Parathyroid adenoma (tissue), 2 donors: ENCODE results near the gene ABCF3.

Source experiments
- H2AFZ ChIP-seq: fragments of 300-600 bp; sonication (generic); one replicate; pipeline ENCODE4 v1.7.0; 2017; ENCODE audit warnings: antibody characterized with exemption, mild to moderate bottlenecking
- H3K27ac ChIP-seq: fragments of 300-600 bp; sonication (generic); one replicate; pipeline ENCODE4 v1.7.0; 2017
- H3K27me3 ChIP-seq: fragments of 300-600 bp; sonication (generic); one replicate; pipeline ENCODE4 v1.7.0; 2017; ENCODE audit warnings: low read length; ENCODE audit not compliant: control insufficient read depth, insufficient read depth
- H3K36me3 ChIP-seq: fragments of 300-600 bp; sonication (generic); one replicate; pipeline ENCODE4 v1.7.0; 2017; ENCODE audit warnings: low read length; ENCODE audit not compliant: control insufficient read depth, insufficient read depth
- H3K4me1 ChIP-seq: fragments of 300-600 bp; sonication (generic); one replicate; pipeline ENCODE4 v1.7.0; 2017; ENCODE audit warnings: control low read depth
- H3K4me2 ChIP-seq: fragments of 300-600 bp; sonication (generic); one replicate; pipeline ENCODE4 v1.7.0; 2017; ENCODE audit warnings: low read length
- H3K4me3 ChIP-seq: fragments of 300-600 bp; sonication (generic); one replicate; pipeline ENCODE4 v1.7.0; 2017; ENCODE audit warnings: low read depth, low read length
- H3K79me2 ChIP-seq: fragments of 300-600 bp; sonication (generic); one replicate; pipeline ENCODE4 v1.7.0; 2017; ENCODE audit warnings: control low read depth
- H3K9ac ChIP-seq: fragments of 300-600 bp; sonication (generic); one replicate; pipeline ENCODE4 v1.7.0; 2017; ENCODE audit warnings: mild to moderate bottlenecking
- H3K9me3 ChIP-seq: fragments of 300-600 bp; sonication (generic); one replicate; pipeline ENCODE4 v1.7.0; 2017; ENCODE audit warnings: low read length; ENCODE audit not compliant: control insufficient read depth
- CTCF ChIP-seq: fragments of 300-600 bp; sonication (generic); IDR thresholded peaks from one replicate; pipeline ENCODE4 v1.7.0; 2017; ENCODE audit warnings: antibody characterized with exemption, mild to moderate bottlenecking
- donor health status: primary hyperparathyroidism.

The ABCF3 gene

DNA sequence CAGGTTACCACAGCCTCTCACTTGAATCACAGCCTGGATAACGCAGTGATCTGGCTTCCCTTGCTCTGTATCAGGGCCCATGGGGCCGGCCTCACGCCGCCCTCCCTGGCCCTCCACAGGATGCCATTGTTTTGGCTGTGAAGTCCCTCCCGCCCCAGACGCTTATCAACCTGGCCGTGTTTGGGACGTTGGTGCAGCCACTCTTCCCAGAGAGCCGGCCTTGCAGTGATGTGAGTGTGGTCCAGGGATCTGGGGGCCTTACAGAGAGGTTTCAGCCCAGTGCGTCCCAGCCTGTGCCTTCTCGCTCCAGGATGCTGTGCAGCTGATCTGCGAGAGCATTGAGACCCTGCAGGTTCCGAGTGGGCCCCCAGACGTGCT, 50.0 kb downstream of the ABCF3 start:
- no peak overlapping the region for H3K9ac ChIP-seq
- H2AFZ ChIP-seq = no peak overlapping the region
- no peak overlapping the region for H3K27ac ChIP-seq
- H3K4me2 ChIP-seq = no peak overlapping the region
- no peaks in the 10 kb centered on the region for H3K79me2 ChIP-seq
- no peaks in the 10 kb centered on the region for H3K36me3 ChIP-seq
- no peak for TF ChIP-seq CTCF
- H3K4me1 ChIP-seq = peaks cover 7% of the 10 kb centered on the region
- H3K9me3 ChIP-seq = no peaks in the 10 kb centered on the region
- H3K27me3 ChIP-seq = no peaks in the 10 kb centered on the region
- no peak overlapping the region for H3K4me3 ChIP-seq

- Histone ChIP-seq H3K27me3 (no peaks in the 10 kb centered on the region), H3K79me2 (no peaks in the 10 kb centered on the region), H2AFZ (no peak overlapping the region), H3K9ac (no peak overlapping the region), H3K4me2 (no peak overlapping the region), H3K4me1 (peaks cover 7% of the 10 kb centered on the region), H3K36me3 (no peaks in the 10 kb centered on the region), H3K4me3 (no peak overlapping the region), H3K27ac (no peak overlapping the region), H3K9me3 (no peaks in the 10 kb centered on the region)
- TF ChIP-seq CTCF = no peak
Measured at GRCh38 chr3:184236636-184237035, 50.6 kb downstream of the ABCF3 start.

DNA sequence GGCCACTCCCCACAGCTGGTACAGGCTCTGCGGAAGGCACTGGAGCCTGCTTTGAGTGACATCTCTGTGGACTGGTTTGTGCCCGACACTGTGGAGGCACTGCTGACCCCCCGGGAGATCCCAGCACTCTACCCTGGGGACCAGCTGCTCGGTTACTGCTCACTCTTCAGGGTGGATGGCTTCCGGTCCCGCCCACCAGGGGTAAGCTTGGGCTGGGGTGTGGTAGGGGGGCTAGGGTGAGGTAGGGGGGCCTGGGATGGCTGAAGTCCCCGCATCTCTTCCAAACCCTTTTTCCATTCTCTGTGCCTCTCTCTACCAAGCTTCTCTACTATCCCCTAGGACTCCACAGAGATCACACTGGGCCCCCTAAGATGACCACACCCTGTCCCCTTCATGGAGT, 51.2 kb downstream of the ABCF3 start:
- Histone ChIP-seq H3K4me2 (no peak overlapping the region), H3K4me3 (no peak overlapping the region), H3K4me1 (peaks cover 10% of the 10 kb centered on the region), H3K36me3 (no peaks in the 10 kb centered on the region), H3K79me2 (no peaks in the 10 kb centered on the region), H3K9me3 (no peaks in the 10 kb centered on the region), H2AFZ (no peak overlapping the region), H3K27me3 (no peaks in the 10 kb centered on the region), H3K9ac (no peak overlapping the region), H3K27ac (no peak overlapping the region)
- no peak for TF ChIP-seq CTCF

- no peak overlapping the region for H3K4me3 ChIP-seq
- no peaks in the 10 kb centered on the region for H3K36me3 ChIP-seq
- no peaks in the 10 kb centered on the region for H3K9me3 ChIP-seq
- peaks cover 12% of the 10 kb centered on the region for H3K4me1 ChIP-seq
- TF ChIP-seq CTCF = no peak
- no peaks in the 10 kb centered on the region for H3K79me2 ChIP-seq
- no peaks in the 10 kb centered on the region for H3K27me3 ChIP-seq
- no peak overlapping the region for H3K27ac ChIP-seq
- no peak overlapping the region for H2AFZ ChIP-seq
- no peak overlapping the region for H3K4me2 ChIP-seq
- H3K9ac ChIP-seq = no peak overlapping the region
Measured at GRCh38 chr3:184237807-184238206, 51.8 kb downstream of the ABCF3 start.

- Histone ChIP-seq H2AFZ (no peak overlapping the region), H3K36me3 (no peaks in the 10 kb centered on the region), H3K4me1 (peaks cover 12% of the 10 kb centered on the region), H3K27me3 (no peaks in the 10 kb centered on the region), H3K27ac (no peak overlapping the region), H3K4me2 (no peak overlapping the region), H3K9ac (no peak overlapping the region), H3K79me2 (no peaks in the 10 kb centered on the region), H3K4me3 (no peak overlapping the region), H3K9me3 (no peaks in the 10 kb centered on the region)
- TF ChIP-seq CTCF = no peak
Measured at GRCh38 chr3:184238246-184238818, 52.3 kb downstream of the ABCF3 start.
